IPS-20b (cell line): ENCODE measurements around the gene COBLL1.

Experiments
- H3K27ac ChIP-seq: one replicate; pipeline ENCODE4 v1.5.1; 2013; ENCODE audit warnings: low read length
- H3K27me3 ChIP-seq: 2 replicates; pipeline ENCODE4 v1.6.1; 2013; ENCODE audit warnings: mild to moderate bottlenecking, low read length, inconsistent platforms; ENCODE audit not compliant: insufficient read depth
- H3K36me3 ChIP-seq: 2 replicates; pipeline ENCODE4 v1.6.1; 2013; ENCODE audit warnings: low read depth, mild to moderate bottlenecking, inconsistent platforms, low read length, moderate library complexity; ENCODE audit not compliant: insufficient read depth
- H3K4me1 ChIP-seq: 2 replicates; pipeline ENCODE4 v1.6.1; 2013; ENCODE audit warnings: mild to moderate bottlenecking, control low read depth, inconsistent platforms, low read length, moderate library complexity; ENCODE audit not compliant: insufficient read depth
- H3K4me3 ChIP-seq: 2 replicates; pipeline ENCODE4 v1.5.1; 2013; ENCODE audit warnings: mild to moderate bottlenecking, low read length, inconsistent platforms
- H3K9ac ChIP-seq: 2 replicates; pipeline ENCODE4 v1.6.1; 2013; ENCODE audit warnings: low read depth, mild to moderate bottlenecking, inconsistent platforms, low read length, moderate library complexity
- H3K9me3 ChIP-seq: 2 replicates; pipeline ENCODE4 v1.6.1; 2013; ENCODE audit warnings: mild to moderate bottlenecking, low read depth, low read length, inconsistent platforms; ENCODE audit not compliant: insufficient read depth

Gene COBLL1

GRCh38 chr2:164837807-164838206 lies 3.8 kb downstream of the COBLL1 start:
- H3K36me3 ChIP-seq, result no peaks in the 10 kb centered on the region
- H3K4me1 ChIP-seq, result 0 out of 2 replicates have a peak, but pooled peaks cover under 1% of the 10 kb centered on the region
- no peak overlapping the region for H3K4me3 ChIP-seq
- H3K27me3 ChIP-seq, result peaks cover 18% of the 10 kb centered on the region
- no peak overlapping the region for H3K27ac ChIP-seq
- H3K9ac ChIP-seq, result no peak overlapping the region
- H3K9me3 ChIP-seq, result no peaks in the 10 kb centered on the region

GRCh38 chr2:164836907-164837306 lies 4.7 kb downstream of the COBLL1 start:
- Histone ChIP-seq H3K27me3 (peaks cover 18% of the 10 kb centered on the region), H3K9ac (no peak overlapping the region), H3K4me1 (no peaks in the 10 kb centered on the region), H3K36me3 (no peaks in the 10 kb centered on the region), H3K27ac (no peak overlapping the region), H3K4me3 (no peak overlapping the region), H3K9me3 (no peaks in the 10 kb centered on the region)

GRCh38 chr2:164835302-164835701 lies 6.3 kb downstream of the COBLL1 start:
- Histone ChIP-seq H3K27me3 (peaks cover 12% of the 10 kb centered on the region), H3K36me3 (no peaks in the 10 kb centered on the region), H3K27ac (no peak overlapping the region), H3K4me1 (no peaks in the 10 kb centered on the region), H3K9me3 (no peaks in the 10 kb centered on the region), H3K4me3 (no peak overlapping the region), H3K9ac (no peak overlapping the region)

- Histone ChIP-seq H3K27me3 (no peaks in the 10 kb centered on the region), H3K4me1 (no peaks in the 10 kb centered on the region), H3K27ac (no peak overlapping the region), H3K36me3 (no peaks in the 10 kb centered on the region), H3K9me3 (no peaks in the 10 kb centered on the region), H3K4me3 (no peak overlapping the region), H3K9ac (no peak overlapping the region)
These were observed 9.7 kb downstream of the COBLL1 start for GRCh38 chr2:164831887-164832286.

GRCh38 chr2:164831180-164831579 lies 10.4 kb downstream of the COBLL1 start:
- Histone ChIP-seq H3K27me3 (no peaks in the 10 kb centered on the region), H3K4me1 (no peaks in the 10 kb centered on the region), H3K36me3 (no peaks in the 10 kb centered on the region), H3K27ac (no peak overlapping the region), H3K4me3 (no peak overlapping the region), H3K9ac (no peak overlapping the region), H3K9me3 (no peaks in the 10 kb centered on the region)

GRCh38 chr2:164826293-164827243 lies 15.1 kb downstream of the COBLL1 start:
- Histone ChIP-seq H3K4me1 (no peaks in the 10 kb centered on the region), H3K9me3 (no peaks in the 10 kb centered on the region), H3K36me3 (no peaks in the 10 kb centered on the region), H3K27me3 (no peaks in the 10 kb centered on the region), H3K27ac (no peak overlapping the region), H3K4me3 (no peak overlapping the region), H3K9ac (no peak overlapping the region)

- no peaks in the 10 kb centered on the region for H3K4me1 ChIP-seq
- H3K9ac ChIP-seq, result no peak overlapping the region
- no peak overlapping the region for H3K4me3 ChIP-seq
- H3K36me3 ChIP-seq, result no peaks in the 10 kb centered on the region
- no peaks in the 10 kb centered on the region for H3K27me3 ChIP-seq
- H3K27ac ChIP-seq, result no peak overlapping the region
- H3K9me3 ChIP-seq, result no peaks in the 10 kb centered on the region
These were observed 16.8 kb downstream of the COBLL1 start for GRCh38 chr2:164824872-164825271.

- H3K4me3 ChIP-seq, result no peak overlapping the region
- H3K27me3 ChIP-seq, result no peaks in the 10 kb centered on the region
- H3K36me3 ChIP-seq, result no peaks in the 10 kb centered on the region
- no peaks in the 10 kb centered on the region for H3K4me1 ChIP-seq
- no peaks in the 10 kb centered on the region for H3K9me3 ChIP-seq
- H3K27ac ChIP-seq, result no peak overlapping the region
- no peak overlapping the region for H3K9ac ChIP-seq
These were observed 18.5 kb downstream of the COBLL1 start for GRCh38 chr2:164823126-164823525.

- Histone ChIP-seq H3K36me3 (no peaks in the 10 kb centered on the region), H3K9me3 (no peaks in the 10 kb centered on the region), H3K4me1 (no peaks in the 10 kb centered on the region), H3K27me3 (no peaks in the 10 kb centered on the region), H3K27ac (no peak overlapping the region), H3K4me3 (no peak overlapping the region), H3K9ac (no peak overlapping the region)
These were observed 20.3 kb downstream of the COBLL1 start for GRCh38 chr2:164821338-164821737.

GRCh38 chr2:164818149-164819136 lies 23.2 kb downstream of the COBLL1 start:
- H3K4me1 ChIP-seq, result no peaks in the 10 kb centered on the region
- H3K27me3 ChIP-seq, result no peaks in the 10 kb centered on the region
- no peak overlapping the region for H3K9ac ChIP-seq
- no peak overlapping the region for H3K27ac ChIP-seq
- no peak overlapping the region for H3K4me3 ChIP-seq
- H3K36me3 ChIP-seq, result no peaks in the 10 kb centered on the region
- H3K9me3 ChIP-seq, result no peaks in the 10 kb centered on the region

- Histone ChIP-seq H3K36me3 (no peaks in the 10 kb centered on the region), H3K9ac (no peak overlapping the region), H3K27me3 (no peaks in the 10 kb centered on the region), H3K27ac (no peak overlapping the region), H3K4me1 (no peaks in the 10 kb centered on the region), H3K4me3 (no peak overlapping the region), H3K9me3 (no peaks in the 10 kb centered on the region)
These were observed 24.7 kb downstream of the COBLL1 start for GRCh38 chr2:164816900-164817299.
